Heart left ventricle (tissue), 16 donors: ENCODE results near the gene SEC24A. TPM values are rescaled to one million over a fixed set of nuclear protein-coding genes. Genes with fewer than 3 reads are reported as not detected.

Experiments used
- ATAC-seq, 4 donors: fragments of 200-7000 bp; cut with Tn5 transposase; one replicate each; pipeline ENCODE4 v1.9.1; 2020 to 2022; ENCODE audit warnings: moderate library complexity in 4 of 4, mild to moderate bottlenecking in 3 of 4, moderate number of reproducible peaks in 1 of 4
- DNase-seq, 5 donors: peaks; one replicate each; pipeline ENCODE4 v3.0.0-alpha.2; 2020
- H3K27ac ChIP-seq, 12 donors: fragments of 200-600 bp; sonication (generic) in 4 of 12; one replicate each; pipeline versions ENCODE4 v1.5.0 to v1.8.0; 2016 to 2022; ENCODE audit warnings: mild to moderate bottlenecking in 2 of 12
- H3K27me3 ChIP-seq, 9 donors: fragments of 200-600 bp; sonication (generic) in 2 of 9; one replicate each; pipeline versions ENCODE4 v1.5.1 to v1.8.0; 2016 to 2022; ENCODE audit warnings: mild to moderate bottlenecking in 3 of 9
- H3K36me3 ChIP-seq, 9 donors: fragments of 200-600 bp; sonication (generic) in 2 of 9; one replicate each; pipeline versions ENCODE4 v1.5.0 to v1.8.0; 2018 to 2022; ENCODE audit warnings: mild to moderate bottlenecking in 2 of 9
- H3K4me1 ChIP-seq, 12 donors: fragments of 200-600 bp; sonication (generic) in 4 of 12; one replicate each; pipeline versions ENCODE4 v1.5.0 to v1.8.0; 2016 to 2022; ENCODE audit warnings: mild to moderate bottlenecking in 3 of 12
- H3K4me3 ChIP-seq, 12 donors: fragments of 200-600 bp; sonication (generic) in 4 of 12; one replicate each; pipeline versions ENCODE4 v1.5.0 to v1.8.0; 2017 to 2022; ENCODE audit warnings: mild to moderate bottlenecking in 9 of 12, moderate library complexity in 4 of 12
- H3K9me3 ChIP-seq, 12 donors: fragments of 200-600 bp; sonication (generic) in 4 of 12; one replicate each; pipeline versions ENCODE4 v1.5.0 to v1.8.0; 2016 to 2022; ENCODE audit warnings: mild to moderate bottlenecking in 1 of 12
- CTCF ChIP-seq, 12 donors: fragments of 200-600 bp; sonication (generic) in 4 of 12; IDR thresholded peaks; one replicate each; pipeline versions ENCODE4 v1.5.0 to v1.8.0; 2018 to 2022; ENCODE audit warnings: antibody characterized with exemption in 12 of 12, mild to moderate bottlenecking in 5 of 12
- POLR2A ChIP-seq, 2 donors: fragments of 450-650 bp; IDR thresholded peaks; one replicate each; pipeline ENCODE4 v1.6.1; 2017; ENCODE audit warnings: antibody characterized with exemption in 2 of 2, mild to moderate bottlenecking in 2 of 2, moderate library complexity in 2 of 2
- WGBS, 4 donors: extraction: QIAGEN DNeasy Blood & Tissue Kit in 2 of 4; methylation state at CpG; one replicate each; pipeline versions ENCODE4 v1.1.5 to v1.1.7; 2013 to 2018; 5-methylcytosine and 5-hydroxymethylcytosine counted together
- intact Hi-C, 10 donors: fragments of 100-400 bp; cut with DNase I; formaldehyde crosslinking; loops; one replicate each; pipeline versions ENCODE4 v1.11.1 to v1.14.2; 2022
- polyA plus RNA-seq, 2 donors: library from polyadenylated mRNA; stranded (reverse); fragments of 200-250 nt; gene quantifications; one replicate each; pipeline ENCODE4 v1.2.3, GENCODE V29; 2013
- total RNA-seq, 9 donors: library from RNA; depleted of rRNA in 2 of 9; stranded (reverse); fragments of >200 nt in 2 of 9; fragmentation: NEBNext Ultra II Directional in 3 of 9; extraction: Animal tissue kit (Norgen Biotek cat#: 25700) in 3 of 9; gene quantifications; one replicate each; pipeline versions ENCODE4 v1.1.0 to v1.2.4, GENCODE V29; 2016 to 2023
- donor health status: ischemic (EF 13 %, LVEDD 7.1; RV severe dilation, severe dysfunction).
- donor health status: healthy with polysubstance abuse.
- donor health status: DM: no; HTN: yes; CAD: no.
- donor health status: DM: no; HTN: no; CAD: no.
- donor health status: ischemic (EF 25% LVEDD 6.9; RV normal size, moderate dysfunction).
- donor health status: ischemic (EF 25% LVEDD 5.7; RV mildly dilated, moderate dysfunction).
- donor health status: healthy.
- donor health status: DM: yes; HTN: yes; CAD: no.
- donor health status: ischemic (EF 35%, LVEDD 5.7; RV mildly dilated, moderate dysfunction).
- donor health status: nonischemic (EF 11% LVEDD 7.7; RV severe dilation, severe dysfunction).
- donor health status: DM: yes; HTN: yes; CAD: no.
- donor health status: PGD.
- donor health status: ischemic (EF 29% LVEDD 5.4; RV normal size, mild dysfunction).
- donor health status: nonischemic (EF 23%, LVEDD 6.1; RV moderate dilation, normal function).

The SEC24A gene
- total and polyA plus RNA-seq, 11 donors, result 2.2 to 15.7 (median 8.6) TPM

- Histone ChIP-seq H3K36me3 (peaks cover 0 to 9% (median 0%) of the 10 kb centered on the region in 9 donors), H3K27me3 (no peaks in the 10 kb centered on the region), H3K4me3 (no peak overlapping the region), H3K9me3 (no peaks in the 10 kb centered on the region), H3K27ac (no peak overlapping the region), H3K4me1 (peaks cover 0 to 50% (median 27%) of the 10 kb centered on the region in 12 donors)
- intact Hi-C loops, result no loop called here
- DNase-seq (no peak), ATAC-seq (no peak)
- WGBS, 4 donors, result 83 to 91% (median 86%) methylated on average over 4 of the region's 4 CpGs
- TF ChIP-seq POLR2A (IDR thresholded peaks at IDR 0.05) (no peak), CTCF (IDR thresholded peaks at IDR 0.05) (no peak)
Observed at GRCh38 chr5:134651531-134651930, 2.9 kb downstream of the SEC24A start.

- no peaks in the 10 kb centered on the region for H3K9me3 ChIP-seq
- H3K27me3 ChIP-seq, result no peaks in the 10 kb centered on the region
- ATAC-seq (no peak), DNase-seq (no peak)
- peaks cover 0 to 27% (median 9%) of the 10 kb centered on the region in 9 donors for H3K36me3 ChIP-seq
- no peak overlapping the region for H3K4me3 ChIP-seq
- H3K27ac ChIP-seq, result no peak overlapping the region
- intact Hi-C loops, result no loop called here
- WGBS, 4 donors, result 88 to 95% (median 94%) methylated on average over 8 of the region's 8 CpGs
- TF ChIP-seq CTCF (IDR thresholded peaks at IDR 0.05) (no peak), POLR2A (IDR thresholded peaks at IDR 0.05) (no peak)
- H3K4me1 ChIP-seq, result peaks cover 0 to 14% (median 2%) of the 10 kb centered on the region in 12 donors
Observed at GRCh38 chr5:134656690-134657089, 8.1 kb downstream of the SEC24A start.

- WGBS, 4 donors, result 78 to 86% (median 82%) methylated on average over 4 of the region's 4 CpGs
- intact Hi-C loops, result no loop called here
- Histone ChIP-seq H3K9me3 (no peaks in the 10 kb centered on the region), H3K4me1 (peaks cover 0 to 3% (median 0%) of the 10 kb centered on the region in 12 donors), H3K4me3 (no peak overlapping the region), H3K27me3 (no peaks in the 10 kb centered on the region), H3K27ac (no peak overlapping the region), H3K36me3 (peaks cover 0 to 55% (median 31%) of the 10 kb centered on the region in 9 donors)
- ATAC-seq (peak in 1 of 4 donors; percentile 28), DNase-seq (no peak)
- TF ChIP-seq CTCF (IDR thresholded peaks at IDR 0.05) (no peak), POLR2A (IDR thresholded peaks at IDR 0.05) (no peak)
Observed at GRCh38 chr5:134659456-134659855, 10.9 kb downstream of the SEC24A start.

GRCh38 chr5:134659922-134660321 is 11.3 kb downstream of the SEC24A start:
- ATAC-seq, result no peak
- Histone ChIP-seq H3K4me1 (peaks cover 0 to 3% (median 0%) of the 10 kb centered on the region in 12 donors), H3K9me3 (no peaks in the 10 kb centered on the region), H3K27me3 (no peaks in the 10 kb centered on the region), H3K27ac (no peak overlapping the region), H3K36me3 (peaks cover 0 to 54% (median 31%) of the 10 kb centered on the region in 9 donors), H3K4me3 (no peak overlapping the region)
- DNase-seq, result no peak
- WGBS, 4 donors, result 92 to 99% (median 97%) methylated on average over 6 of the region's 6 CpGs
- TF ChIP-seq CTCF (IDR thresholded peaks at IDR 0.05), result no peak
- TF ChIP-seq POLR2A (IDR thresholded peaks at IDR 0.05), result no peak
- intact Hi-C loops, result loop anchor here in 1 of 10 donors (10.0 kb wide), 1 partner anchor 355 kb away; no protein-coding TSS in a partner anchor
